IMR-90 (cell line): ENCODE results near the gene AGTR1. TPM values are rescaled to one million over a fixed set of nuclear protein-coding genes. Genes with fewer than 3 reads are reported as not detected.

Experiments
- ATAC-seq: fragments of 200-7000 bp; cut with Tn5 transposase; 2 replicates; pipeline ENCODE4 v1.9.1; 2020; ENCODE audit warnings: low read depth, mild to moderate bottlenecking, moderate library complexity
- BruUV-seq: library from RNA; stranded (reverse); fragments of 400-500 nt; replicated peaks from 2 replicates; lab custom pipeline; 2021; lab: Mats Ljungman, UMichigan
- CTCF ChIA-PET: fragments of 300-600 bp; formaldehyde crosslinking; extraction: SDS; loops from one replicate; lab custom pipeline; 2021; ENCODE audit warnings: antibody characterized with exemption; lab: Yijun Ruan, JAX
- POLR2A ChIA-PET: fragments of 300-600 bp; sonication (Branson Sonifier 250); formaldehyde crosslinking; loops from one replicate; lab custom pipeline; 2022; ENCODE audit warnings: antibody characterized with exemption; ENCODE audit not compliant: unreplicated experiment; lab: Charles Lee
- DNase-seq: peaks from one replicate; pipeline ENCODE4 v3.0.0; 2013
- H2AFZ ChIP-seq: replicated peaks from 2 replicates; pipeline ENCODE3; 2013; ENCODE audit warnings: low read length, mild to moderate bottlenecking; ENCODE audit not compliant: poor library complexity
- H2AK5ac ChIP-seq: 2 replicates; pipeline ENCODE4 v1.6.1; 2013; ENCODE audit warnings: low read depth, low read length, inconsistent platforms
- H2AK9ac ChIP-seq: replicated peaks from 2 replicates; pipeline ENCODE3; 2013; ENCODE audit warnings: mild to moderate bottlenecking, low read depth, low read length, moderate library complexity; ENCODE audit not compliant: poor library complexity
- H2BK120ac ChIP-seq: 2 replicates; pipeline ENCODE4 v1.6.1; 2013; ENCODE audit warnings: low read depth, low read length, inconsistent platforms
- H2BK15ac ChIP-seq: 3 replicates; pipeline ENCODE4 v1.6.1; 2013; ENCODE audit warnings: low read depth, low read length, inconsistent platforms
- H2BK20ac ChIP-seq: 2 replicates; pipeline ENCODE4 v1.6.1; 2013; ENCODE audit warnings: low read depth, mild to moderate bottlenecking, inconsistent platforms, low read length, moderate library complexity
- H2BK5ac ChIP-seq: 2 replicates; pipeline ENCODE4 v1.6.1; 2013; ENCODE audit warnings: mild to moderate bottlenecking, low read depth, low read length, inconsistent platforms; ENCODE audit not compliant: poor library complexity, severe bottlenecking
- H3K14ac ChIP-seq: replicated peaks from 2 replicates; pipeline ENCODE4 v1.6.1; 2013; ENCODE audit warnings: low read depth, low read length, inconsistent platforms
- H3K18ac ChIP-seq: 2 replicates; pipeline ENCODE4 v1.6.1; 2013; ENCODE audit warnings: low read depth, low read length, control low read depth
- H3K23ac ChIP-seq: 2 replicates; pipeline ENCODE4 v1.6.1; 2013; ENCODE audit warnings: low read depth, low read length, inconsistent platforms
- H3K27ac ChIP-seq: 2 replicates; pipeline ENCODE4 v1.5.1; 2013; ENCODE audit warnings: mild to moderate bottlenecking, control low read depth, low read length; ENCODE audit not compliant: insufficient read depth
- H3K27me3 ChIP-seq: 2 replicates; pipeline ENCODE4 v1.6.1; 2013; ENCODE audit warnings: low read length; ENCODE audit not compliant: control insufficient read depth, insufficient read depth
- H3K36me3 ChIP-seq: 2 replicates; pipeline ENCODE4 v1.6.1; 2013; ENCODE audit warnings: low read length, mixed read lengths; ENCODE audit not compliant: control insufficient read depth, insufficient read depth
- H3K4ac ChIP-seq: 2 replicates; pipeline ENCODE4 v1.6.1; 2013; ENCODE audit warnings: low read depth, low read length, inconsistent platforms
- H3K4me1 ChIP-seq: 2 replicates; pipeline ENCODE4 v1.6.1; 2013; ENCODE audit warnings: low read length, mixed read lengths; ENCODE audit not compliant: control insufficient read depth, insufficient read depth
- H3K4me2 ChIP-seq: 2 replicates; pipeline ENCODE4 v1.6.1; 2013; ENCODE audit warnings: low read depth, mild to moderate bottlenecking, control low read depth, low read length, moderate library complexity
- H3K4me3 ChIP-seq: 2 replicates; pipeline ENCODE4 v1.5.1; 2013; ENCODE audit warnings: low read depth, mild to moderate bottlenecking, control low read depth, low read length, moderate library complexity; ENCODE audit not compliant: insufficient read depth
- H3K56ac ChIP-seq: 2 replicates; pipeline ENCODE4 v1.6.1; 2013; ENCODE audit warnings: low read length, inconsistent platforms; ENCODE audit not compliant: insufficient read depth; ENCODE audit errors: extremely low read depth
- H3K79me1 ChIP-seq, 2 experiments: 2 replicates each; pipeline ENCODE4 v1.6.1; 2013; ENCODE audit warnings: low read length in 2 of 2, inconsistent platforms in 1 of 2, low read depth in 1 of 2
- H3K9ac ChIP-seq: 2 replicates; pipeline ENCODE4 v1.6.1; 2013; ENCODE audit warnings: low read depth, low read length, control low read depth
- H3K9me1 ChIP-seq: 2 replicates; pipeline ENCODE4 v1.6.1; 2013; ENCODE audit warnings: low read length, inconsistent platforms; ENCODE audit not compliant: insufficient read depth
- H3K9me3 ChIP-seq: 2 replicates; pipeline ENCODE4 v1.6.1; 2013; ENCODE audit warnings: low read length; ENCODE audit not compliant: control insufficient read depth, insufficient read depth
- H4K20me1 ChIP-seq: 2 replicates; pipeline ENCODE4 v1.6.1; 2013; ENCODE audit warnings: low read length, inconsistent platforms; ENCODE audit not compliant: insufficient read depth
- H4K5ac ChIP-seq: 2 replicates; pipeline ENCODE4 v1.6.1; 2013; ENCODE audit warnings: mild to moderate bottlenecking, low read depth, low read length, control low read depth
- H4K8ac ChIP-seq, 2 experiments: 2 replicates each; pipeline ENCODE4 v1.6.1; 2013; ENCODE audit warnings: low read depth in 2 of 2, low read length in 2 of 2, control low read depth in 1 of 2, inconsistent platforms in 1 of 2
- H4K91ac ChIP-seq: 2 replicates; pipeline ENCODE4 v1.6.1; 2013; ENCODE audit warnings: low read depth, low read length, inconsistent platforms; ENCODE audit not compliant: insufficient read depth
- BHLHE40 ChIP-seq: fragments of 150-350 bp; IDR thresholded peaks from 2 replicates; pipeline ENCODE4 v1.6.1; 2016; ENCODE audit warnings: mild to moderate bottlenecking, low read depth, low read length
- CEBPB ChIP-seq: IDR thresholded peaks from 2 replicates; pipeline ENCODE4 v1.6.1; 2012; ENCODE audit warnings: low read depth, low read length, improper control_type of control experiment
- CHD1 ChIP-seq: IDR thresholded peaks from 2 replicates; pipeline ENCODE4 v1.6.1; 2012; ENCODE audit warnings: low read depth, low read length, improper control_type of control experiment
- FOS ChIP-seq: fragments of 150-350 bp; IDR thresholded peaks from 2 replicates; pipeline ENCODE4 v1.6.1; 2016; ENCODE audit warnings: low read depth, low read length
- MAFK ChIP-seq: IDR thresholded peaks from 2 replicates; pipeline ENCODE4 v1.6.1; 2012; ENCODE audit warnings: low read depth, low read length, improper control_type of control experiment
- RFX5 ChIP-seq: IDR thresholded peaks from 2 replicates; pipeline ENCODE4 v1.8.0; 2012; ENCODE audit warnings: low read depth, mild to moderate bottlenecking, low read length, moderate library complexity
- SMC3 ChIP-seq: fragments of 150-350 bp; IDR thresholded peaks from 2 replicates; pipeline ENCODE4 v1.6.1; 2016; ENCODE audit warnings: low read depth, mild to moderate bottlenecking, antibody characterized with exemption, low read length, moderate library complexity
- WGBS, 2 experiments: methylation state at CpG; one replicate each; pipeline versions ENCODE4 v1.1.5 to v1.1.7; 2013; ENCODE audit warnings: missing lambda C conversion rate in 2 of 2; ENCODE audit not compliant: insufficient read length in 1 of 2; ENCODE audit errors: extremely low coverage in 2 of 2; 5-methylcytosine and 5-hydroxymethylcytosine counted together
- dilution Hi-C: fragments of 300-500 bp; cut with HindIII; formaldehyde crosslinking; loops from one replicate; pipeline ENCODE4 v1.14.3; 2018; ENCODE audit warnings: low sequenced_read_pairs; ENCODE audit not compliant: unreplicated experiment
- in situ Hi-C: fragments of 300-500 bp; cut with MboI; formaldehyde crosslinking; loops from 3 replicates; pipeline ENCODE4 v1.14.3; 2019; ENCODE audit warnings: low sequenced_read_pairs, inconsistent platforms, mixed read lengths
- intact Hi-C: fragments of 100-400 bp; cut with micrococcal nuclease; formaldehyde crosslinking; loops from 2 replicates; pipeline ENCODE4 v1.10.0; 2022
- polyA plus RNA-seq, 3 experiments: library from polyadenylated mRNA; depleted of rRNA; stranded (reverse); fragments of >200 nt; gene quantifications; 2 replicates each; pipeline ENCODE4 v1.2.3, GENCODE V29; 2012; ENCODE audit warnings: low replicate concordance in 1 of 3
- total RNA-seq: library from RNA; depleted of rRNA; stranded (reverse); fragments of >200 nt; gene quantifications from 2 replicates; pipeline ENCODE4 v1.2.3, GENCODE V29; 2012

AGTR1 gene
- total and polyA plus RNA-seq, 2 of the 4 experiments (the other 2 are of a cell fraction): 2.2 to 2.7 TPM

DNA sequence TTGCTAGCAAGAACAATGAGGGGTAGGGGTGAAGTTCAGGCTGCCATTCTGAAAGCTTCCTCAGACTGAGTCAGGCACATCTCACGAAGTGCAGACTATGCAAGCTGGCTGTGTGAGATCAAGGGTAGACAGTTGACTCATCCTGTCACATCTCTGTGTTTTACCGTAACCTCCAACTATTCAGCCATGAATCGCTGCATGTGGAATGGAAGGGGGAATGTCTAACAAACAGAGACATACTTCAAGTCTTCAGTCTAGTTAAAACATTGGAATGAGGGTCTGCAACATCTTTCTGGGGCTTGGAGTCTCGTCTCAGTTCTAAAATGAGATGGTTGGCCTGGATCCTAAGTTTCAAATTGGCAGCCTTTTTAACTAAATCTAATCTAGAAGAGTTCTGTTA lies 25.9 kb downstream of the AGTR1 start:
- H3K27me3 ChIP-seq: no peaks in the 10 kb centered on the region
- peak; percentile 94 for ATAC-seq
- H2AFZ ChIP-seq: no peak overlapping the region
- no peak overlapping the region for H3K56ac ChIP-seq
- POLR2A ChIA-PET: no interaction called here
- no peak overlapping the region for H4K8ac ChIP-seq
- H4K91ac ChIP-seq: no peak overlapping the region
- H3K4me1 ChIP-seq: no peaks in the 10 kb centered on the region
- no peak overlapping the region for H2BK5ac ChIP-seq
- no peak overlapping the region for H3K14ac ChIP-seq
- no peak overlapping the region for H3K27ac ChIP-seq
- no peak overlapping the region for H3K18ac ChIP-seq
- no peak overlapping the region for H4K5ac ChIP-seq
- no CpG with 5 or more reads among the region's 4 CpGs for WGBS, 2 experiments
- in situ Hi-C loops (loop anchor here (10.0 kb wide), 1 partner anchor 221 kb away; no protein-coding TSS in a partner anchor), intact Hi-C loops (no loop called here), dilution Hi-C loops (no loop called here)
- H3K9ac ChIP-seq: no peak overlapping the region
- H3K23ac ChIP-seq: no peak overlapping the region
- peak; percentile 90 for DNase-seq
- no peak overlapping the region for H3K4ac ChIP-seq
- no peak overlapping the region for H2AK5ac ChIP-seq
- no peak overlapping the region for H2BK20ac ChIP-seq
- peak overlapping the region; percentile 59 for H3K4me2 ChIP-seq
- no peak overlapping the region for H2BK15ac ChIP-seq
- BruUV-seq: no TSS peak
- no peak overlapping the region for H3K4me3 ChIP-seq
- no peaks in the 10 kb centered on the region for H3K36me3 ChIP-seq
- H3K9me1 ChIP-seq: no peaks in the 10 kb centered on the region
- peak; percentile 50; the same call in 1 of the 2 replicates for TF ChIP-seq CEBPB
- no peak for TF ChIP-seq CHD1
- no peak for TF ChIP-seq SMC3
- 0 out of 2 replicates have a peak, but pooled peaks have one; percentile 14 for TF ChIP-seq BHLHE40
- peak; percentile 84 for TF ChIP-seq FOS
- TF ChIP-seq MAFK: peak; percentile 67
- no peak for TF ChIP-seq RFX5
- H3K9me3 ChIP-seq: no peaks in the 10 kb centered on the region
- H2AK9ac ChIP-seq: no peak overlapping the region
- CTCF ChIA-PET: no interaction called here
- no peaks in the 10 kb centered on the region for H3K79me1 ChIP-seq
- H2BK120ac ChIP-seq: peak overlapping the region; percentile 6; the same call in 1 of the 2 replicates
- no peaks in the 10 kb centered on the region for H4K20me1 ChIP-seq
